ENCODE measurements around the gene GALNT9. TPM values are rescaled to one million over a fixed set of nuclear protein-coding genes. Genes with fewer than 3 reads are reported as not detected.
"Not testable (repeated sequence)": the region's sequence is repeated elsewhere in the genome, so short reads cannot be mapped to it uniquely, and the experiment has no call there.

Gene GALNT9
- total and polyA plus RNA-seq, 10 donors, result 0.20 to 2.4 (median 0.84) TPM

DNA sequence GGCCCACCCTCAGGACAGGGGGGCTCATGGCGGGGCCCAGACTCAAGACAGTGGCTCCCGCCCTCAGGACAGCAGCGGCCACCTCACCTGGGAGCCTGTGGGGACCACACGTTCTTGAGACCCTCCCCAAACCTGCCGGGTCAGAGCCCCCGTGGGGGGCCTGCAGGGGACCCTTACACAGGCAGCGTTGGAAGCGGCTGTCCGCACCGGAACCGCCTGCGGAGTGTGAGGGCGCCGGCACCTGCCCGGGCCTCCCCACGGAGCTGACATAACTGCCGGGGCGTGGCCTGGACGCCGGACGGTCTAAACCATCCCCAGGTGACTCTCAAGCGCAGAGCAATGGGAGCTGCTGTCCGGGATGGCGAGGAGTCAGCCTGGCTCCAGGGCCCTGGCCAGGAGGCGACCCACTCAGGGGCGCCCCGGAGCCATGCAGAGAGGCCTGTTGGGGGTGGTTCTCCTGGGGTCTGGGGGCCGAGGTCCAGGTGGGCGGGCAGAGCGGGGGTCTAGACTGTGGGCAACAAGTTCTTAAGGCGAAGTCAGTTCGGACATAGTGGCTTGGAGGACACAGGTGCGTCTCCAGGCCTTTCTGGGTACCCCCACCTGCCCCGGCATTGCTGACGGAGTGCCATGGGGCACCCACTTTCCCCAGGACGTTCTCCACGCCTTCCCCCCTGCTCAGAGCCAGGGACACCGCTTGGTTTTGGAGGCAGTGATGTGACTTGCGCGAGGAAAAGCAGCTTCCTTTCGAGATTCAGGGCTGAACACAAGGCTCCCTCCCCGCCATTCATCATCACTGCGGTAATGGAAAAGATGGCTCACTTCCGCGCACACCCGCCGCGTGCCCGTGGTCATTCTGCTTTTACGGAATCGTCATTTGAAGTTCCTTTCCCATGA lies 23.2 kb downstream of the GALNT9 start:
- intact Hi-C loops (cut with DNase I; ENCODE audit: low total_unique reads), result no loop called here
- Histone ChIP-seq H3K27ac (no peak overlapping the region), H3K4me1 (no peaks in the 10 kb centered on the region), H3K27me3 (replicated peaks in 1 of 7) (peaks cover 0 to 51% (median 0%) of the 10 kb centered on the region in 7 donors), H3K36me3 (no peaks in the 10 kb centered on the region), H3K4me3 (no peak overlapping the region), H3K9me3 (peaks cover 0 to 17% (median 10%) of the 10 kb centered on the region in 8 donors)
- TF ChIP-seq POLR2A (IDR thresholded peaks at IDR 0.05), result no peak
- TF ChIP-seq POLR2AphosphoS5 (IDR thresholded peaks at IDR 0.05), result no peak
- TF ChIP-seq, protein P1, sequence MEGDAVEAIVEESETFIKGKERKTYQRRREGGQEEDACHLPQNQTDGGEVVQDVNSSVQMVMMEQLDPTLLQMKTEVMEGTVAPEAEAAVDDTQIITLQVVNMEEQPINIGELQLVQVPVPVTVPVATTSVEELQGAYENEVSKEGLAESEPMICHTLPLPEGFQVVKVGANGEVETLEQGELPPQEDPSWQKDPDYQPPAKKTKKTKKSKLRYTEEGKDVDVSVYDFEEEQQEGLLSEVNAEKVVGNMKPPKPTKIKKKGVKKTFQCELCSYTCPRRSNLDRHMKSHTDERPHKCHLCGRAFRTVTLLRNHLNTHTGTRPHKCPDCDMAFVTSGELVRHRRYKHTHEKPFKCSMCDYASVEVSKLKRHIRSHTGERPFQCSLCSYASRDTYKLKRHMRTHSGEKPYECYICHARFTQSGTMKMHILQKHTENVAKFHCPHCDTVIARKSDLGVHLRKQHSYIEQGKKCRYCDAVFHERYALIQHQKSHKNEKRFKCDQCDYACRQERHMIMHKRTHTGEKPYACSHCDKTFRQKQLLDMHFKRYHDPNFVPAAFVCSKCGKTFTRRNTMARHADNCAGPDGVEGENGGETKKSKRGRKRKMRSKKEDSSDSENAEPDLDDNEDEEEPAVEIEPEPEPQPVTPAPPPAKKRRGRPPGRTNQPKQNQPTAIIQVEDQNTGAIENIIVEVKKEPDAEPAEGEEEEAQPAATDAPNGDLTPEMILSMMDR (IDR thresholded peaks at IDR 0.05 in 8 of 11, conservative IDR thresholded peaks at IDR 0.05 in 3 of 11), result no peak
- WGBS, 5 donors, result 81 to 89% (median 84%) methylated on average over 31 to 51 of the region's 51 CpGs
- peak; percentile 51 for DNase-seq

DNA sequence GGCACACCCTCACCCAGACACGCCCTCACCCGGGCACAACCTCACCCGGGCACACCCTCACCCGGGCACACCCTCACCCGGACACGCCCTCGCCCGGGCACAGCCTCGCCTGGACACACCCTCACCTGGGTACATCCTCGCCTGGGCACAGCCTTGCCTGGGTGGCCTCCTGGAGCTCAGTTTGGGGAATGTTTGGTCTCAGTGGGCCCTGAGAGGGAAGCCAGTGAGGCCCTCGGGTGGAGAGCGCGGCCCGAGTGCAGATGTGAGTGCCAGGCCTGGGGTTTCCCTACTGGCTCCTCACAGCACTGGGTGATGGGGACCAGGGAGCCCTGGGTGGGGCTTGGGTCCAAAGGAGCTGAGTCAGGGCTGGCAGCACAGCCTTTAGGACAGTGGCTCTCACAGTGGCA lies 23.8 kb downstream of the GALNT9 start:
- intact Hi-C loops (cut with DNase I; ENCODE audit: low total_unique reads), result no loop called here
- H3K27me3 ChIP-seq (replicated peaks in 1 of 7), result peaks cover 0 to 55% (median 0%) of the 10 kb centered on the region in 7 donors
- H3K9me3 ChIP-seq, result peaks cover 0 to 10% (median 4%) of the 10 kb centered on the region in 8 donors
- no peaks in the 10 kb centered on the region for H3K4me1 ChIP-seq
- no peak for TF ChIP-seq POLR2AphosphoS5 (IDR thresholded peaks at IDR 0.05)
- no peak for TF ChIP-seq POLR2A (IDR thresholded peaks at IDR 0.05)
- TF ChIP-seq, protein P1 (IDR thresholded peaks at IDR 0.05 in 8 of 11, conservative IDR thresholded peaks at IDR 0.05 in 3 of 11), result no peak
- no peak overlapping the region for H3K4me3 ChIP-seq
- DNase-seq, result peak; percentile 41
- H3K36me3 ChIP-seq, result no peaks in the 10 kb centered on the region
- 83 to 94% (median 87%) methylated on average over 10 to 14 of the region's 14 CpGs for WGBS, 5 donors
- H3K27ac ChIP-seq, result no peak overlapping the region

DNA sequence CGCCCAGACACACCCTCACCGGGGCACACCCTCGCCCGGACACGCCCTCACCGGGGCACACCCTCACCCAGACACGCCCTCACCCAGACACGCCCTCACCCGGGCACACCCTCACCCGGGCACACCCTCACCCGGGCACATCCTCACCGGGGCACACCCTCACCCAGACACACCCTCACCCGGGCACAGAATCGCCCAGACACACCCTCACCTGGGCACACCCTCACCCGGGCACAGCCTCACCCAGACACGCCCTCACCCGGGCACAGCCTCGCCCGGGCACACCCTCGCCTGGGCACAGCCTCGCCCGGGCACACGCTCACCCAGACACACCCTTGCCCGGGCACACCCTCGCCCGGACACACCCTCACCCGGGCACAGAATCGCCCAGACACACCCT lies 24.5 kb downstream of the GALNT9 start:
- H3K9me3 ChIP-seq; H3K4me1 ChIP-seq; H3K27ac ChIP-seq; intact Hi-C loops (cut with DNase I; ENCODE audit: low total_unique reads); H3K4me3 ChIP-seq; H3K36me3 ChIP-seq; DNase-seq: not testable (repeated sequence)
- 78 to 92% (median 85%) methylated on average over 8 to 17 of the region's 28 CpGs; no CpG with 5 or more reads in 2 of the 5 donors for WGBS, 5 donors
- peaks cover 0 to 48% (median 0%) of the 10 kb centered on the region in 7 donors for H3K27me3 ChIP-seq (replicated peaks in 1 of 7)

DNA sequence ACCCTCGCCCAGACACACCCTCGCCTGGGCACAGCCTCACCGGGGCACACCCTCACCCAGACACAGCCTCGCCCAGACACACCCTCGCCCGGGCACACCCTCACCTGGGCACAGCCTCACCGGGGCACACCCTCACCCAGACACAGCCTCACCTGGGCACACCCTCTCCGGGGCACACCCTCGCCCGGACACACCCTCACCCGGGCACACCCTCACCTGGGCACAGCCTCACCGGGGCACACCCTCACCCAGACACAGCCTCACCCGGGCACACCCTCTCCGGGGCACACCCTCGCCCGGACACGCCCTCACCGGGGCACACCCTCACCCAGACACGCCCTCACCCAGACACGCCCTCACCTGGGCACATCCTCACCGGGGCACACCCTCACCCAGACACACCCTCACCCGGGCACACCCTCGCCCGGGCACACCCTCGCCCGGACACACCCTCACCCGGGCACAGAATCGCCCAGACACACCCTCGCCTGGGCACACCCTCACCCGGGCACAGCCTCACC lies 25.5 kb downstream of the GALNT9 start:
- H3K9me3 ChIP-seq; H3K4me3 ChIP-seq; H3K27ac ChIP-seq; H3K4me1 ChIP-seq; H3K36me3 ChIP-seq; intact Hi-C loops (cut with DNase I; ENCODE audit: low total_unique reads); DNase-seq: not testable (repeated sequence)
- peaks cover 0 to 43% (median 0%) of the 10 kb centered on the region in 7 donors for H3K27me3 ChIP-seq (replicated peaks in 1 of 7)
- WGBS, 5 donors, result 69 to 98% (median 90%) methylated on average over 10 to 17 of the region's 30 CpGs; no CpG with 5 or more reads in 2 of the 5 donors
